HG02678 (cell line): ENCODE results near the gene NDOR1.
"Not testable (repeated sequence)": the region's sequence is repeated elsewhere in the genome, so short reads cannot be mapped to it uniquely, and the experiment has no call there.

Experiments used
- ATAC-seq: cut with Tn5 transposase; IDR thresholded peaks from one replicate; pipeline ENCODE4 v1.9.1; 2021; ENCODE audit warnings: mild to moderate bottlenecking, moderate library complexity; ENCODE audit not compliant: unreplicated experiment

Gene NDOR1

GRCh38 chr9:137241490-137242268, 36.2 kb downstream of the NDOR1 start:
- peak; percentile 0 for ATAC-seq

GRCh38 chr9:137242269-137243203, 37.0 kb downstream of the NDOR1 start:
- no peak for ATAC-seq

- ATAC-seq: not testable (repeated sequence)
These were observed 37.7 kb downstream of the NDOR1 start for GRCh38 chr9:137243266-137243625.

- no peak for ATAC-seq
These were observed 38.4 kb downstream of the NDOR1 start for GRCh38 chr9:137243626-137244485.

GRCh38 chr9:137244486-137245449, 39.3 kb downstream of the NDOR1 start:
- no peak for ATAC-seq

GRCh38 chr9:137245450-137246421, 40.2 kb downstream of the NDOR1 start:
- no peak for ATAC-seq

GRCh38 chr9:137247135-137247915, 41.8 kb downstream of the NDOR1 start:
- ATAC-seq: no peak

GRCh38 chr9:137247916-137248175, 42.3 kb downstream of the NDOR1 start:
- ATAC-seq: no peak

GRCh38 chr9:137250329-137251193, 45.1 kb downstream of the NDOR1 start:
- no peak for ATAC-seq

GRCh38 chr9:137251194-137251461, 45.6 kb downstream of the NDOR1 start, which contains the start of gene STPG3:
Gene STPG3, plus strand, starts transcription at chr9:137251286. Its CDS starts 1 bp downstream, at chr9:137251287.
- ATAC-seq: no peak

- no peak for ATAC-seq
These were observed 46.2 kb downstream of the NDOR1 start for GRCh38 chr9:137251490-137252268.

- no peak for ATAC-seq
These were observed 47.3 kb downstream of the NDOR1 start for GRCh38 chr9:137252555-137253506.

GRCh38 chr9:137253717-137254623, 48.5 kb downstream of the NDOR1 start:
- ATAC-seq: no peak

- ATAC-seq: peak; percentile 84
These were observed 49.3 kb downstream of the NDOR1 start, which contains the start of gene NELFB for GRCh38 chr9:137254624-137255447. Gene NELFB, plus strand, starts transcription at chr9:137255327.
